GM18508 (cell line): ENCODE measurements around the gene RUVBL2.

Experiments used
- ATAC-seq: cut with Tn5 transposase; IDR thresholded peaks from one replicate; pipeline ENCODE4 v1.9.1; 2021; ENCODE audit warnings: moderate number of reproducible peaks; ENCODE audit not compliant: insufficient read depth, unreplicated experiment

Gene RUVBL2

DNA sequence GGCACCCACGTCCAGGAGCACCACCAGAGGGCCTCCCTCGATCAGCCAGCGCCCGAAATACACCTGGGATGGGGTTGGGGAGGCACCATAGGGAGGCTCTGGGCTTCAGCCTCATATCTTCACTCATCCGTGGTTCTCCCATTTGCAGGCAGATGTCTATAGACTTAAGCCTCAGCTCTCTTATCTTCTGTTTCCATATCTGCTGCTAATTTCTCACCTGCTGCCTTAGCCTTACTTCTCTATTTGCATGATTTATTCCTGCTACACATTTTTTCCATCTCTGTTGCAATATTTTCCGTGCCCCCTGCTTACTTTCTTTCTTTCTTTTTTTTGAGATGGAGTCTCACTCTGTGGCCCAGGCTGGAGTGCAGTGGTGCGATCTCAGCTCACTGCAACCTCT, 6.4 kb upstream of the RUVBL2 start:
- no peak for ATAC-seq

- ATAC-seq = no peak
These were observed 5.4 kb upstream of the RUVBL2 start for GRCh38 chr19:48988286-48988685.

DNA sequence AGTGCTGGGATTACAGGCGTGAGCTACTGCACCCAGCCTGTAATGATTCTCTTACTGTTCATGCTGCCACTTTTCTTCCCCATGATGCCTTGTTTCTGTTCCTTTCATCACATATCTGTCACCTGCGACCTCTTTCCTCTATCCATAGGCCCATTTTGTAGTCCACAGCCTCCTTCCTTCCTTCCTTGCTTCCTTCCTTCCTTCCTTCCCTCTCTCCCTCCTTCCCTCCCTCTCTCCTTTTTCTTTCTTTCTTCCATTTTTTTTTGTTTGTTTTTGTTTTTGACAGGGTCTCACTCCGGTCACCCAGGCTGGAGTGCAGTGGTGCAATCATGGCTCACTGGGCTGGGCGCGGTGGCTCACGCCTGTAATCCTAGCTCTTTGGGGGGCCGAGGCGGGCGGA, 4.8 kb upstream of the RUVBL2 start:
- no peak for ATAC-seq

DNA sequence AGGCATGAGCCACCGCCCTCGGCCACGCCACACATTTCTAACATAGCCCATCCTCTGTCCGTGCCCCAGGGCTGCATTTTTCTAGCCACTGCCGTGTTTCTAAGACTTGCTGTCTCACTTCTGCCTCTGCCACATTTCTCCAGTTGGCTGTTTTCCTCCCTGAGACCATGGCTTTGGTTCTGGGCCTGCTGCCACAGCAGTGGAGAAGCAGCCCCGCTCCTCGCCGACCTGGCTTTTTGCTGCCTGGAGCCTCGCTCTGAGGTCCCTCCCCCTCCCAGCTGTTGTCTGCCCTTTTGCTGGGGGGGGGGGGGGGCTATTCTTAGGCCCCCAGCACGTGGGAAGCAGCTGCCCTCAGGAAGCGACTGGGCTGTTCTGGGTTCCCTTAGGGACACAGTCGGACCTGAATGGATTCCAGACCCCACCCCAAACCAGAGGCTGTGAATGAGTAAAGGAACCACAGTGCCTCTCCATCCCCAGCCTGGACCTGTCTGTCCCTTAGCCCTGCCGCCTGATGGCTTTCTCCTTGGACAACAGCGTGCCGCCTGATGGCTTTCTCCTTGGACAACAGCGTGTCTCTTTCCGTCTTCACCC, 3.9 kb upstream of the RUVBL2 start:
- no peak for ATAC-seq

DNA sequence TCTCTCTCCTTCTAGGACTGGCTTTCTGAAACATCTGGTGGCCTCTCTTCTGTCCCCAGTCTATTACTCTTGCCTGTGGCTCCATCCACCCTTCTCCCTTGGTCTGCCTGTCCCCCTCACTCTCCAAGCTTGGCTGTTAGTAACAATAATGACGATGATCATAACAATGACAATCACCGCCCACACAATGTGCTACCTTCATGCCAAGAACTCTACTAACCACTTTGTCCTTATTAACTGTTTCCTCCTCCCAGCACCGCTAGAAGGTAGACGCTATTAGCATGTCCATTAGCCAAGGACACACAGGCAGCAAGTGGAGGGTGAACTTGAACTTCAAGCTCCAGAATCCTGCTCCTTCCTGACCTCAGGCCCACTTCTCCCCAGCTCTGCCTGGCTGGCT, 3.3 kb upstream of the RUVBL2 start:
- ATAC-seq = no peak

DNA sequence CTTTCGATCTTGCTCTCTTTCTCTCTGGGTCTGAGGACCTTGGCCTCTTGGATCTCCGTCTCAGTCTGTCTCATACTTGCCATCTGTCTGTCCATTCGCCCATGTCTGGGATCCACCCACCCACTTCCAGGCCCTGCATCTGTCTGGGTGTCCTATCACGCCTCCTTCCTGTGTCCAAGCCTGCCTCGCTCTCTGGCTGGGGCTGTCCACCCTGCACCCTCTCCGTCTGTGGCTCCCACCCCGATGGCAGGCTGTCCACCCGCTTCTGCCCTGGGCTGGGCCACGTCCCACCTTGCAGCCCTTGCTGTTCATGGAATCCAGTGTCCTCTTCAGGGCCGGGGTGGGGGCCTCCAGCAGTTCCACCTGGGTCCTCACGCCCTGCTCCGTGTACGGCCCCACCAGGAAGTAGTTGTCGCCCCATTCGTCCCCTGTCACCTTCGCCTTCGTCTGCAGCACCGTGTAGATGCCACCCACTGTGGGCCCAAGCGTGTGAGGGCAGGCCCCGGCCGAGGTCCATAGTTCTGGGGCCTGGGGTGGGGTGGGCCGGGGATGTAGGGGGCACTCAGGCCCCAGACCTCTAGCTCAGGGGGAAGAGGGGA, 2.6 kb upstream of the RUVBL2 start:
- ATAC-seq = no peak

DNA sequence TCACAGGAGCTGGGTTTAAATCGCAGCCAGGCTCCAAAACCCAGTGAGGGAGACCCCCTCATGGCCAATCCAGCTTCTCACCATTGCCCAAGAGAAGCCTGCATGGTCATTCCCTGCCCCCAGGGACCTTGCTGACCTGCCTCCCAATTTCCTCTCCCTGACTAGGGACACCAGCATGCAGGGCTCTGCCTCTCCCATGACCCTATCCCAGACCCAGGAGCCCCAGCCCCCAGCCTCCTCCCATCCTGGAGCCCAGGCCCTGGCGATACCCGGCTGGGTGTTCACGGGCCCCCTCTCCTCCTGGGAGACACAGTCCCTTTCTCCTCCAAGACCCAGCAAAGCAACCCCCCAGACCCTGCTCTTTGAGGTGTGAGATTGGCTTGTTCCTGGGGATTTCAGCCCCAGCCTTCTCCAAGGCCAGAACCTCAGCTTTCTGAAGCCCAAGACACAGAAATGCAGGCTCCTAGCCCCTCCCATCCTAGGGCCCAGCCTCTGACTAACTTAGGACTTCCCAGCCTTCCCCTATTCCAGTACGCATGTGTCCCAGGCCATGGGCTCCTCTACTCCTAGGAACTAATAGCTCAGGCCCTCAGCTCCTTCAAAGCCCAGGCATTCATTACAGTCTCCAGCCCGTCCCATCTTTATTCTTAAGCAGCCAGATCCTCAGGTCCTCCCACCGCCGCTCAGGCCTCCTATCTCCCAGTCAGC, 1.7 kb upstream of the RUVBL2 start:
- ATAC-seq = no peak

GRCh38 chr19:48992581-48993174, 1.0 kb upstream of the RUVBL2 start:
- ATAC-seq = no peak

DNA sequence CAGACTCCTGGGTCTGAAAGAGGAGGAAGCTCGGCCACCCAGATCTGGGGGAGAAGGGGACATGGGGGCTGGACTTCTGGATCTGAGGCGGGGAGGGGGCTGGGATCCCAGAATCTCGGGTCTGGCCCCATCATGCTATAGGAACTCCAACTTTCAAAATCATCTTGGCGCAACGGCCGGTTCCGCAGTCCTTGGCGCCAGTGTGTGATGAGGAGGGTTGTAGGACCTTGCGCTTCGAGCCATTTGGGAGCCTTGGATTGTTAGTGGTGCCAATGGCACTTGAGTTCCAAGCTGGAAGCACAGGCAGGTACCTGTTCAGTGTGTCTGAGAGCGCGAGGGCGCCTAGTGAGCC, 324 bp downstream of the RUVBL2 start:
- no peak for ATAC-seq

GRCh38 chr19:48997972-48998371, 4.3 kb downstream of the RUVBL2 start:
- no peak for ATAC-seq

GRCh38 chr19:48999481-49000325, 6.0 kb downstream of the RUVBL2 start:
- ATAC-seq = no peak

- no peak for ATAC-seq
These were observed 10.4 kb downstream of the RUVBL2 start for GRCh38 chr19:49004133-49004532.

- ATAC-seq = no peak
These were observed 11.4 kb downstream of the RUVBL2 start for GRCh38 chr19:49004964-49005614.

- ATAC-seq = no peak
These were observed 13.2 kb downstream of the RUVBL2 start for GRCh38 chr19:49006905-49007304.

- ATAC-seq = no peak
These were observed 16.1 kb downstream of the RUVBL2 start for GRCh38 chr19:49009828-49010227.

GRCh38 chr19:49010453-49010852, 16.8 kb downstream of the RUVBL2 start:
- ATAC-seq = no peak

DNA sequence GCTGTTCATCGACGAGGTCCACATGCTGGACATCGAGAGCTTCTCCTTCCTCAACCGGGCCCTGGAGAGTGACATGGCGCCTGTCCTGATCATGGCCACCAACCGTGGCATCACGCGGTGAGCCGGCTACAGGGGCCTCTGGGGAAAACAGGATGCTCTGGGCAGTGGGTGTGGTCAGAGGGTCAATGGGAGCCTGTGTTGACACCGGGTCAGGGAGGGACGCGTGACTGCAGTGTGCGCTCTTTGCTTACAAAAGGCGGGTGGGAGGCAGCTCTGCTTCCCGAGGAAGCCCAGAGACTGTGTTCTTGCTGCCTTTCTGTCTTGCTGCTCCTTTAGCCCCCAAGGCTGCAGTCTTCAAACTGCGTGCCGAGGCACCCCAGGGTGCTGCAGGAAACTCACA, 17.5 kb downstream of the RUVBL2 start:
- no peak for ATAC-seq

- ATAC-seq = no peak
These were observed 20.6 kb downstream of the RUVBL2 start for GRCh38 chr19:49014123-49014869.

GRCh38 chr19:49014870-49015255, 21.2 kb downstream of the RUVBL2 start:
- ATAC-seq = no peak
